OCI-LY1 (cell line): Measurements from ENCODE around the gene ZSWIM7.

Experiments used
- H2AFZ ChIP-seq: fragments of 200-600 bp; sonication (generic), shearing (Covaris generic); 2 replicates; pipeline ENCODE4 v1.6.0; 2014; ENCODE audit warnings: antibody characterized with exemption, mild to moderate bottlenecking, low read length
- H3F3A ChIP-seq: fragments of 200-600 bp; sonication (generic), shearing (Covaris generic); 2 replicates; pipeline ENCODE4 v1.6.0; 2014; ENCODE audit warnings: mild to moderate bottlenecking, antibody characterized with exemption, low read length, moderate library complexity; ENCODE audit not compliant: insufficient read depth
- H3K27ac ChIP-seq: fragments of 200-600 bp; sonication (generic); 2 replicates; pipeline ENCODE4 v1.5.1; 2014; ENCODE audit warnings: low read length, mixed run types, mild to moderate bottlenecking, low read depth; ENCODE audit not compliant: poor library complexity, severe bottlenecking
- H3K27me3 ChIP-seq: fragments of 200-600 bp; sonication (generic); 2 replicates; pipeline ENCODE4 v1.6.0; 2014; ENCODE audit warnings: antibody characterized with exemption, mild to moderate bottlenecking, low read length, moderate library complexity; ENCODE audit not compliant: insufficient read depth
- H3K36me3 ChIP-seq: fragments of 200-600 bp; sonication (generic); 2 replicates; pipeline ENCODE4 v1.6.1; 2014; ENCODE audit warnings: mild to moderate bottlenecking, antibody characterized with exemption, low read length, moderate library complexity, mixed read lengths; ENCODE audit not compliant: insufficient read depth
- H3K4me1 ChIP-seq: fragments of 200-600 bp; sonication (generic); 2 replicates; pipeline ENCODE4 v1.5.1; 2014; ENCODE audit warnings: mild to moderate bottlenecking, low read length, moderate library complexity; ENCODE audit not compliant: insufficient read depth, severe bottlenecking
- H3K4me2 ChIP-seq: fragments of 200-600 bp; sonication (generic), shearing (Covaris generic); 2 replicates; pipeline ENCODE4 v1.6.1; 2014; ENCODE audit warnings: low read length
- H3K4me3 ChIP-seq: fragments of 200-600 bp; sonication (generic); 2 replicates; pipeline ENCODE4 v1.5.1; 2014; ENCODE audit warnings: low read length, low read depth, mild to moderate bottlenecking, mixed read lengths; ENCODE audit not compliant: poor library complexity, severe bottlenecking
- H3K79me2 ChIP-seq: fragments of 200-600 bp; shearing (Covaris generic); 2 replicates; pipeline ENCODE4 v1.6.1; 2016; ENCODE audit warnings: mixed run types, low read length, mixed read lengths; ENCODE audit not compliant: insufficient read depth
- H3K9ac ChIP-seq: fragments of 200-600 bp; sonication (generic), shearing (Covaris generic); 2 replicates; pipeline ENCODE4 v1.6.1; 2014; ENCODE audit warnings: mild to moderate bottlenecking, low read length, mixed read lengths
- H3K9me2 ChIP-seq: fragments of 200-600 bp; sonication (generic), shearing (Covaris generic); 2 replicates; pipeline ENCODE4 v1.6.1; 2014; ENCODE audit warnings: low read depth, mild to moderate bottlenecking, low read length, mixed read lengths
- H3K9me3 ChIP-seq: fragments of 200-600 bp; shearing (Covaris generic); 2 replicates; pipeline ENCODE4 v1.6.1; 2014; ENCODE audit warnings: low read length, mixed read lengths
- H4K20me1 ChIP-seq: fragments of 200-600 bp; sonication (generic), shearing (Covaris generic); 2 replicates; pipeline ENCODE4 v1.6.0; 2016; ENCODE audit warnings: mild to moderate bottlenecking, low read length; ENCODE audit not compliant: insufficient read depth
- EZH2 ChIP-seq: fragments of 200-600 bp; sonication (generic), shearing (Covaris generic); IDR thresholded peaks from 2 replicates; pipeline ENCODE4 v1.8.0; 2017; ENCODE audit warnings: borderline replicate concordance, mixed run types, mild to moderate bottlenecking, antibody characterized with exemption, low read length, moderate library complexity, mixed read lengths
- TF ChIP-seq, protein P1 (sequence below): fragments of 200-600 bp; sonication (generic), shearing (Covaris generic); IDR thresholded peaks from 2 replicates; pipeline ENCODE4 v1.5.1; 2017; ENCODE audit warnings: mild to moderate bottlenecking, antibody characterized with exemption, low read length, moderate library complexity, mixed read lengths

Gene ZSWIM7

GRCh38 chr17:15935891-15936290 lies 63.6 kb downstream of the ZSWIM7 start:
- no peaks in the 10 kb centered on the region for H3K4me1 ChIP-seq
- H3K9me2 ChIP-seq: no peaks in the 10 kb centered on the region
- TF ChIP-seq EZH2: no peak
- TF ChIP-seq, protein P1, sequence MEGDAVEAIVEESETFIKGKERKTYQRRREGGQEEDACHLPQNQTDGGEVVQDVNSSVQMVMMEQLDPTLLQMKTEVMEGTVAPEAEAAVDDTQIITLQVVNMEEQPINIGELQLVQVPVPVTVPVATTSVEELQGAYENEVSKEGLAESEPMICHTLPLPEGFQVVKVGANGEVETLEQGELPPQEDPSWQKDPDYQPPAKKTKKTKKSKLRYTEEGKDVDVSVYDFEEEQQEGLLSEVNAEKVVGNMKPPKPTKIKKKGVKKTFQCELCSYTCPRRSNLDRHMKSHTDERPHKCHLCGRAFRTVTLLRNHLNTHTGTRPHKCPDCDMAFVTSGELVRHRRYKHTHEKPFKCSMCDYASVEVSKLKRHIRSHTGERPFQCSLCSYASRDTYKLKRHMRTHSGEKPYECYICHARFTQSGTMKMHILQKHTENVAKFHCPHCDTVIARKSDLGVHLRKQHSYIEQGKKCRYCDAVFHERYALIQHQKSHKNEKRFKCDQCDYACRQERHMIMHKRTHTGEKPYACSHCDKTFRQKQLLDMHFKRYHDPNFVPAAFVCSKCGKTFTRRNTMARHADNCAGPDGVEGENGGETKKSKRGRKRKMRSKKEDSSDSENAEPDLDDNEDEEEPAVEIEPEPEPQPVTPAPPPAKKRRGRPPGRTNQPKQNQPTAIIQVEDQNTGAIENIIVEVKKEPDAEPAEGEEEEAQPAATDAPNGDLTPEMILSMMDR: no peak
- H3K36me3 ChIP-seq: no peaks in the 10 kb centered on the region
- H2AFZ ChIP-seq: no peak overlapping the region
- H3K4me3 ChIP-seq: no peak overlapping the region
- no peak overlapping the region for H3K4me2 ChIP-seq
- H3K79me2 ChIP-seq: no peaks in the 10 kb centered on the region
- H4K20me1 ChIP-seq: no peaks in the 10 kb centered on the region
- no peaks in the 10 kb centered on the region for H3F3A ChIP-seq
- no peak overlapping the region for H3K9ac ChIP-seq
- H3K9me3 ChIP-seq: no peaks in the 10 kb centered on the region
- H3K27me3 ChIP-seq: no peaks in the 10 kb centered on the region
- H3K27ac ChIP-seq: no peak overlapping the region

- TF ChIP-seq, protein P1: no peak
- TF ChIP-seq EZH2: no peak
- Histone ChIP-seq H2AFZ (no peak overlapping the region), H3F3A (no peaks in the 10 kb centered on the region), H3K4me3 (no peak overlapping the region), H3K27ac (no peak overlapping the region), H4K20me1 (no peaks in the 10 kb centered on the region), H3K36me3 (no peaks in the 10 kb centered on the region), H3K9ac (no peak overlapping the region), H3K4me1 (no peaks in the 10 kb centered on the region), H3K9me3 (no peaks in the 10 kb centered on the region), H3K27me3 (no peaks in the 10 kb centered on the region), H3K4me2 (no peak overlapping the region), H3K9me2 (no peaks in the 10 kb centered on the region), H3K79me2 (no peaks in the 10 kb centered on the region)
Measured at GRCh38 chr17:15934866-15935265, 64.6 kb downstream of the ZSWIM7 start.

GRCh38 chr17:15931394-15931793 lies 68.1 kb downstream of the ZSWIM7 start:
- no peak overlapping the region for H3K4me3 ChIP-seq
- H3F3A ChIP-seq: no peaks in the 10 kb centered on the region
- H3K9me3 ChIP-seq: no peaks in the 10 kb centered on the region
- H2AFZ ChIP-seq: no peak overlapping the region
- H3K27ac ChIP-seq: no peak overlapping the region
- H3K4me2 ChIP-seq: no peak overlapping the region
- no peaks in the 10 kb centered on the region for H3K27me3 ChIP-seq
- H3K36me3 ChIP-seq: no peaks in the 10 kb centered on the region
- no peaks in the 10 kb centered on the region for H3K4me1 ChIP-seq
- no peaks in the 10 kb centered on the region for H3K9me2 ChIP-seq
- no peaks in the 10 kb centered on the region for H4K20me1 ChIP-seq
- H3K9ac ChIP-seq: no peak overlapping the region
- H3K79me2 ChIP-seq: no peaks in the 10 kb centered on the region
- TF ChIP-seq EZH2: no peak
- TF ChIP-seq, protein P1: no peak
